NCI-H2107 treated with DMSO at 0.1 percent for 48 hours (cell line): ENCODE data around the gene MAPK12.

ENCODE experiments used
- DNase-seq: peaks from one replicate; lab custom pipeline; 2025; ENCODE audit not compliant: unreplicated experiment; lab: John Stamatoyannopoulos, UW

MAPK12 gene

GRCh38 chr22:50299785-50300619 is 38.5 kb upstream of the MAPK12 start:
- DNase-seq: no peak

DNA sequence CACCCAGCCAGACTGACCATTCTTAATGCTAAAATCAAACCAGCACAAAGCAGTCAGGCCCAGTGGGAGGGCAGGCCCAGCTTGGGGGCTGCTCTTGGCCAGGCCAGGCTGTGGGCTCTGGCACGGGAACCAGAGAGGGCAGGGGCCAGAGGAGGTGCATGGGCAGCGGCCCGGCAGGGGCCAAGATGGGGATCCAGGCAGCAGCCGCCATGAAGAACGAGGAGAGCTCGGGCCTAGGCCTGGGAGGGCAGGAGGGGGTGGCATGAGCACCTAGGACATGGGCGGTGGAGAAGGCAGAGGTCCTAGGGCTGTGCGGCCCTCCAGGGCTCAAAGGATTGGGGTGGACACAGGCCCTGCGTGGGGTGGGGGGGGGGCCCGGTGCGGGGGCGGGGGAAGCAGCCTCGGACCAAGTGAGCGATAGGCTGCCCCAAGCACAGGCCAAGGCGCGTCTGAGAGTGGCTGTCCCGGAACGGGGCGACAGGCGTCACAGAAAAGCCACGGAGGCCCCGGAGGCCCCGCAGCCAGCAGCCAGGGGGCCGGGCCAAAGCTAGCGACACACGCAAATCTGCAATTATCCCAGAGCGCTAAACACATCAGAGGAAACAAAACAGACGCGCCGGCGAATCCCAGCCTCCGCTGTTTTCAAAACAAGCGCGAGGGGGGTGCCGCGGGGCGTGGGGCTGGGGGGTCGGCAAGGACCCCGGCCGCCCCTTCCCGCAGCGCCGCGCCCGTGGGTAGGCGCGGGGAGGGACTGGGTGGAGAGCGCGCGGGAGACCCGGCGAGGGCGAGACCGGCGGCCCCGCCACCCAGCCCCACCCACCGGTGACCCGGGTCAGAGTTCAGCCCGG is 37.7 kb upstream of the MAPK12 start:
- DNase-seq: no peak

DNA sequence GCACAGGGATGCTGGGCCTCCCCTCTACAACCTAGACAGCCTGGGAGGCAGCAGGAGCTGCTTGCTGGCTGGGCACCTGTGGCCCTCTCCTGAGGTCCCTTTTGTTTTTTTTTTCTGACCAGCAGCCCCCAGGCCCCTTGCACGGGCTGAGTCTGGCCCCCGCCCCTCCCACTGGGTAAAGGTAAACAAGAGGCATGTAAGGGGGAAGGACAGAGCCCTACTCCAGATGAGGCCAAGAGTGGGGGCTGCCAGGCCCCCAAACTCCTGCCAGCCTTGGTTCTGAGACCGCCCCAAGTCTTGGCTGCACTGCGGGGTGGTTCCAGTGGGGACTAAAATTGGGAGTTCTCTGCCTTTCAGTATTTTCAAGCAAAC is 36.8 kb upstream of the MAPK12 start:
- DNase-seq: no peak

- no peak for DNase-seq
These were observed 36.2 kb upstream of the MAPK12 start for GRCh38 chr22:50297510-50298265.

DNA sequence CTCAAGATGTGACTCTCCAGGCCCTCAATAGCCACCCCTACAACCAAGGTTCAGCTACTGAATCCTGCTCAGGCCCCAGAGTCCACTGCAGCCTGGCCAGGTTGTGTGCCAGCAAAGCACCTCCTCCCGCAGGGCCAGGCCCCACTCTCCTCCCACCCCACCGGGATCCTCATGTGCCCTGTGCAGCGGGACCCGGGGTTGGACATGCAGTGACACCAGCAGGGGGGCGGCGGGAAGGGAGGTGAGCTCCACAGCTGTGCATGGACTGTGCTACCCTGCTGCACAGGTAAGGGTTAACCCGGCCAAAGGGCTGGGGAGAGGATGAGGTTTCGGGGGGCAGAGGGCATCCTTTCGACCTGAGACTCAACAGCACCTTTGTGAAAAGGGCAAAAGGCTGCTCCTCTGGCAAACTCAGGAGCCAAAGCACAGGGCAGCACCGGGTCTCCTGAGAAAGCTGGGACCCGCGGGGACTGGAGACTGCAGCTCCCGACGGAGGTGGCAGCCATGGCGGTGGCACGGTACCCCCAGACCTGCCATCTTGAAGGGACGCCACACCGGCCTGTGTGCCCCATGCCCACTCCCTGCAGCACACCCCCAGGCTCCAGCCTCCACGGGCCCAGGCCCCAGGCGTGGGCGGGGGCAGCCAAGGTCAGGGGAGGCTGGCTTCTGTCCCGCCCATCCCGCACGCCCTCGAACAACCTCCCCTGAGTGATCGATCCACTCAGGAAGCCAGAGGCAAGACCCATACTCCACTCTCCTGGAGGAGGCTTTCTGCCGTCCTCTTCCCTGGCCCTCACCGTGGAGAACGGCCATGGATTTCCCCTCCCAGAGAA is 35.4 kb upstream of the MAPK12 start:
- DNase-seq: no peak

DNA sequence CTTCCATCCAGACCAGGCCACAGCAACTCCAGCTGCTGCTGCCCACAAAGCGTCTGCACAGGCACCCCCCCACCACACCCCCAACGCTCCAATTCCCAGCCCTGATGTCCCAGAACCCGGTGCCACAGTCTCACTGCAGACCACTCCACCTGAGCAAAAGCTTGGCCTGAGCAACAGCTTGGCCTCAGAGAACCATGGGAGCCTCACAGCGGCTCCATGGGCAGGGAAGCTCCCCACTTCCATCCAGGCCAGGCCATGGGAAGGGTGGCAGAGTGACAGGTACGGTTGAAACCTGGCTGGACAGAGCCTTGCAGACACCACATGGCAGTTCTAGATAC is 32.8 kb upstream of the MAPK12 start:
- DNase-seq: no peak

DNA sequence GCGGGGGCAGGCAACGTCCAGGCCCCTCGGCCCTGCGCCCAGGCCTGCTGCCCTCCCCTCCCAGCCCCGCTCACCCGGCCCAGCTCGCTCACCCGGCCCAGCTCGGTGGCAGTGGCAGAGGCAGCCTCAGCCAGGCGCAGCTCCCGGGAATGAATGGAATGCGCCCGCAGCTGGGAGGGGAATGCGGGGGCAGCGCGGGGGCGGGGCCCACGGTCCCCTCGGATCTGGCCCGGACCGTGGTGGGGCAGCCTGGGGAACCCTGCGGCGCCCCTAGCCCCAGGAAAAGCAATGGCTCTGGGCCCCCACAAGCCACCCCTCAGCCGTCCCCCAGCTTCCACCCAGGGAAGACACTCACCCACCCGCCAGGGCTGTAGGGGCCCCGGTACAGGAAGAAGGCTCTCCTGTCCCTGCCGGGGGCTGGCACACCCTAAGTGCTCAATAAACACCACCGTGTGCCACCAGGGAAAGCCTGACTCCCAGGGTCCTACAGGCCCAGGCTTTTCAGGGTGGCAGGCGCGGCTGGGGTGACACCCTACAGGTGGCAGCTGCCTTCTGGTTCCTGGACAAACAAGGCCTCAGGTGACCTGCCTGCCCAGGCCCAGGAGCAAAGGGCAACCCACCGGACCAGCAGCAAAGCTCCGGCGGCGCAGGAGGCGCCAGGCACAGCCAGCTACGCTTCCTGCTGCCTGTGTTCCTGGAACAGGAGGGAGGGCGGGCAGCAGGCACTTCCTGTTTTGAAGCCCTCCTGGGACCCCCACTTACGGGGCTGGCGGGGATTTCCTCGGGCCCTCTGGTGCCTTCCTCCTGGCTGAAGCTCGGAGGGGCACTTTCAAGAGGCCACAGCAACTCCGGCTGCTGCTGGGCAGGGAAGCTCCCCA is 32.2 kb upstream of the MAPK12 start:
- DNase-seq: no peak

GRCh38 chr22:50292643-50293440 is 31.4 kb upstream of the MAPK12 start:
- DNase-seq: no peak

- no peak for DNase-seq
These were observed 28.6 kb upstream of the MAPK12 start for GRCh38 chr22:50289942-50290630.

GRCh38 chr22:50289151-50289941 is 27.9 kb upstream of the MAPK12 start:
- DNase-seq: no peak

- no peak for DNase-seq
These were observed 26.2 kb upstream of the MAPK12 start for GRCh38 chr22:50287731-50288130.

- no peak for DNase-seq
These were observed 25.3 kb upstream of the MAPK12 start for GRCh38 chr22:50286701-50287318.

DNA sequence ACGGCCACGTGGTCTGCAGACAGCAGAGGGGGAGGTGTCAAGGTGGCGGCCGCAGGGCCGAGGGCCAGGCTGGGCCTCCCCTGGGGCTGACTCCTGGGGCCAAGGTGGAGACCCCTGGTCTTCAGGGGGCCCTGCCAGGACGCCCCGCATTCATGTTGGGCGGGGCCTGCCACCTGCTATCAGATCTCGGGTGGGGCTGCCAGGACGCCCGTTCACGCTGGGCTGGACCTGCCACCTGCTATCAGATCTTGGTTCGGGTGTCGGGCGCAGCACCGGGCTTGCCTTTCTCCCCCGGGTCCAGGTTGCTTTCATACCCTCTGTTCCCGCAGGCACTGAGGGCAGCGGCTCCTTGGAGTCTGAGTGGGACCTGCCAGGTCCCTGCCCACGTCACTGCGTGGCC is 24.8 kb upstream of the MAPK12 start:
- DNase-seq: no peak

GRCh38 chr22:50285568-50286229 is 24.2 kb upstream of the MAPK12 start:
- DNase-seq: no peak

DNA sequence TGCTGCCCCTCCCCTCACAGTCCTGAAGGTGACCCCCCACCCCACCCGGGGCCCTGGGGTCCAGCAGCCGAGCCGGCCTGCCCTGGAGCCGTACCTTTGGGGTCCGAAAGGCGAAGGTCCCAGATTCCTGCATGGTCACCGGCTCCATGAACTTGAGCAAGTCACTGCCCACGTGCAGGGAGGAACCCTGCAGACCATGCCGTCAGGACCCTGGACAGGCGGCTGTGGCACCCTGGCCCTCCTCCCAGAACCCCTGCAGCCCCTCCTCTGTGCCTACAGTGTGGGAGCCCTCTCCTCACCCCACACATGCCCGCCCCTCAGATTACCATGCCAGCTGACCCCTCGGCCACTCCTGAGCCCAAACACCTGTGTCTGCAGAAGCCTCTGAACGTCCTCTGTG is 23.0 kb upstream of the MAPK12 start:
- DNase-seq: no peak

DNA sequence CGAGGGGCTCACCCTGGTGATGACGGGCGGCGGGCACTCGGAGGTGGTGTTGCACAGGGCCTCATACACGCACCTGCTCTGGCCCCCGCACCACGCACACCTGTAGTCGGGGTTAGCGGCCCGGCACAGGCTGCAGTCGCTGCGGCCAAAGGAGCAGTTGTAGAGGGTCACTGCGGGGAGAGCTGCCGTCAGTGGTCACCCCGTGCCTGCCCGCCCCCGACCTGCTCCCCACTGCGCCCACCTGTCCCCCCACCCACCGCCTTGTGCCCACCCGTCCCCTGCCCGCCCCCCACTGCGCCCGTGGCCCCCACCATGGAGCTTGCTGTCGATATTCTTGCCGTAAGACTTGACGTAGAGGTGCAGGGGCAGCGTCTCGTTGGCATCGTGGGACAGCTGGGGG is 22.3 kb upstream of the MAPK12 start:
- no peak for DNase-seq
